ENCODE measurements around the gene HELZ. TPM values are rescaled to one million over a fixed set of nuclear protein-coding genes. Genes with fewer than 3 reads are reported as not detected.

The HELZ gene
- total RNA-seq, 2 donors from 2014 or later, result 38.7 to 99.4 TPM

GRCh38 chr17:67137860-67138259, 107.1 kb downstream of the HELZ start:
- no peaks in the 10 kb centered on the region for H3K36me3 ChIP-seq
- 86% methylated on average over 5 of the region's 5 CpGs for WGBS
- TF ChIP-seq, protein P1, sequence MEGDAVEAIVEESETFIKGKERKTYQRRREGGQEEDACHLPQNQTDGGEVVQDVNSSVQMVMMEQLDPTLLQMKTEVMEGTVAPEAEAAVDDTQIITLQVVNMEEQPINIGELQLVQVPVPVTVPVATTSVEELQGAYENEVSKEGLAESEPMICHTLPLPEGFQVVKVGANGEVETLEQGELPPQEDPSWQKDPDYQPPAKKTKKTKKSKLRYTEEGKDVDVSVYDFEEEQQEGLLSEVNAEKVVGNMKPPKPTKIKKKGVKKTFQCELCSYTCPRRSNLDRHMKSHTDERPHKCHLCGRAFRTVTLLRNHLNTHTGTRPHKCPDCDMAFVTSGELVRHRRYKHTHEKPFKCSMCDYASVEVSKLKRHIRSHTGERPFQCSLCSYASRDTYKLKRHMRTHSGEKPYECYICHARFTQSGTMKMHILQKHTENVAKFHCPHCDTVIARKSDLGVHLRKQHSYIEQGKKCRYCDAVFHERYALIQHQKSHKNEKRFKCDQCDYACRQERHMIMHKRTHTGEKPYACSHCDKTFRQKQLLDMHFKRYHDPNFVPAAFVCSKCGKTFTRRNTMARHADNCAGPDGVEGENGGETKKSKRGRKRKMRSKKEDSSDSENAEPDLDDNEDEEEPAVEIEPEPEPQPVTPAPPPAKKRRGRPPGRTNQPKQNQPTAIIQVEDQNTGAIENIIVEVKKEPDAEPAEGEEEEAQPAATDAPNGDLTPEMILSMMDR (IDR thresholded peaks at IDR 0.05), result no peak
- TF ChIP-seq POLR2AphosphoS5 (IDR thresholded peaks at IDR 0.05) (no peak), POLR2A (IDR thresholded peaks at IDR 0.05) (no peak)

GRCh38 chr17:67137026-67137370, 108.0 kb downstream of the HELZ start:
- H3K36me3 ChIP-seq, result no peaks in the 10 kb centered on the region
- intact Hi-C loops (cut with DNase I), result no loop called here
- 90% methylated on average over 3 of the region's 3 CpGs for WGBS

More at GRCh38 chr17:67137860-67138259, 107.1 kb downstream of the HELZ start:
- no peak for DNase-seq (ENCODE audit: low spot score)
- H3K27me3 ChIP-seq (replicated peaks; ENCODE audit: insufficient read depth), result no peaks in the 10 kb centered on the region
- H3K4me3 ChIP-seq, result no peak overlapping the region
- H3K27ac ChIP-seq, result no peak overlapping the region
- intact Hi-C loops (cut with DNase I), result no loop called here
- H3K9me3 ChIP-seq, result no peaks in the 10 kb centered on the region
- H3K4me1 ChIP-seq (replicated peaks), result no peaks in the 10 kb centered on the region

GRCh38 chr17:67136191-67137025, 108.6 kb downstream of the HELZ start:
- H3K36me3 ChIP-seq, result no peaks in the 10 kb centered on the region
- H3K9me3 ChIP-seq, result no peaks in the 10 kb centered on the region
- intact Hi-C loops (cut with DNase I), result no loop called here
- no peak overlapping the region for H3K4me3 ChIP-seq
- no peaks in the 10 kb centered on the region for H3K4me1 ChIP-seq (replicated peaks)
- TF ChIP-seq POLR2A (IDR thresholded peaks at IDR 0.05), result no peak
- no peak for TF ChIP-seq POLR2AphosphoS5 (IDR thresholded peaks at IDR 0.05)
- H3K27ac ChIP-seq, result no peak overlapping the region
- DNase-seq (ENCODE audit: low spot score), result no peak
- WGBS, result 89% methylated on average over 5 of the region's 5 CpGs
- no peaks in the 10 kb centered on the region for H3K27me3 ChIP-seq (replicated peaks; ENCODE audit: insufficient read depth)

More at GRCh38 chr17:67137026-67137370, 108.0 kb downstream of the HELZ start:
- Histone ChIP-seq H3K27ac (no peak overlapping the region), H3K9me3 (no peaks in the 10 kb centered on the region), H3K27me3 (replicated peaks; ENCODE audit: insufficient read depth) (no peaks in the 10 kb centered on the region), H3K4me3 (no peak overlapping the region), H3K4me1 (replicated peaks) (no peaks in the 10 kb centered on the region)
- TF ChIP-seq POLR2A (IDR thresholded peaks at IDR 0.05) (no peak), POLR2AphosphoS5 (IDR thresholded peaks at IDR 0.05) (no peak)
- TF ChIP-seq, protein P1 (IDR thresholded peaks at IDR 0.05), result no peak
- DNase-seq (ENCODE audit: low spot score), result no peak

GRCh38 chr17:67133161-67133560, 111.8 kb downstream of the HELZ start:
- intact Hi-C loops (cut with DNase I), result no loop called here
- no peak for DNase-seq (ENCODE audit: low spot score)
- H3K36me3 ChIP-seq, result no peaks in the 10 kb centered on the region
- no peak overlapping the region for H3K4me3 ChIP-seq
- no peaks in the 10 kb centered on the region for H3K27me3 ChIP-seq (replicated peaks; ENCODE audit: insufficient read depth)
- no peak for TF ChIP-seq POLR2AphosphoS5 (IDR thresholded peaks at IDR 0.05)
- TF ChIP-seq POLR2A (IDR thresholded peaks at IDR 0.05), result no peak
- TF ChIP-seq, protein P1 (IDR thresholded peaks at IDR 0.05), result no peak
- H3K9me3 ChIP-seq, result no peaks in the 10 kb centered on the region
- no peak overlapping the region for H3K27ac ChIP-seq
- H3K4me1 ChIP-seq (replicated peaks), result no peaks in the 10 kb centered on the region

DNA sequence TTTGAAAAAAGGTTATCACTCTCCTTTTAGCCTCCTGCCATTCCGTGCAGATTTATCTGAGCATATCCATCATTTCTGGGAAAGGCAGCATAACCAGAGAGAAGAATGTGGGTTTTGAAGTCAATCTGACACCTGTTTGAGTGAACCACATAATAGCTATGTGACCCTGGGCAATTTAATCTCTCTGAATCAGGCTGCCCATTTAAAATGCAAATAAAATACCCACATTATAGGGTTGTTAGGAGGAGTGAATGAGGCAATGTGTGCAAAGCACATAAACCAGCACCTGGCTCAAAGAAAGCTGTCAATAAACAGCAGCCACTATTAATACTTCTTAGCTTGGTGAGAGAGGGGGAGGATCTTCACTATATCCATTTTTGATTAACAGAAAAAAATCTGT, 112.6 kb downstream of the HELZ start:
- TF ChIP-seq, protein P1 (IDR thresholded peaks at IDR 0.05), result no peak
- TF ChIP-seq POLR2AphosphoS5 (IDR thresholded peaks at IDR 0.05) (no peak), POLR2A (IDR thresholded peaks at IDR 0.05) (no peak)

More for the DNA sequence above, 112.6 kb downstream of the HELZ start:
- no peak overlapping the region for H3K4me3 ChIP-seq
- no peaks in the 10 kb centered on the region for H3K36me3 ChIP-seq
- no peaks in the 10 kb centered on the region for H3K4me1 ChIP-seq (replicated peaks)
- no peak for DNase-seq (ENCODE audit: low spot score)
- H3K27ac ChIP-seq, result no peak overlapping the region
- H3K9me3 ChIP-seq, result no peaks in the 10 kb centered on the region
- WGBS, result 72% methylated on average over 1 of the region's 1 CpG
- intact Hi-C loops (cut with DNase I), result no loop called here
- no peaks in the 10 kb centered on the region for H3K27me3 ChIP-seq (replicated peaks; ENCODE audit: insufficient read depth)

Measured in prostate gland (tissue), 2 donors.